Parathyroid adenoma (tissue), 2 donors: ENCODE results near the gene PTGS2.

Experiments
- H2AFZ ChIP-seq: fragments of 300-600 bp; sonication (generic); one replicate; pipeline ENCODE4 v1.7.0; 2017; ENCODE audit warnings: antibody characterized with exemption, mild to moderate bottlenecking
- H3K27ac ChIP-seq: fragments of 300-600 bp; sonication (generic); one replicate; pipeline ENCODE4 v1.7.0; 2017
- H3K27me3 ChIP-seq: fragments of 300-600 bp; sonication (generic); one replicate; pipeline ENCODE4 v1.7.0; 2017; ENCODE audit warnings: low read length; ENCODE audit not compliant: control insufficient read depth, insufficient read depth
- H3K36me3 ChIP-seq: fragments of 300-600 bp; sonication (generic); one replicate; pipeline ENCODE4 v1.7.0; 2017; ENCODE audit warnings: low read length; ENCODE audit not compliant: control insufficient read depth, insufficient read depth
- H3K4me1 ChIP-seq: fragments of 300-600 bp; sonication (generic); one replicate; pipeline ENCODE4 v1.7.0; 2017; ENCODE audit warnings: control low read depth
- H3K4me2 ChIP-seq: fragments of 300-600 bp; sonication (generic); one replicate; pipeline ENCODE4 v1.7.0; 2017; ENCODE audit warnings: low read length
- H3K4me3 ChIP-seq: fragments of 300-600 bp; sonication (generic); one replicate; pipeline ENCODE4 v1.7.0; 2017; ENCODE audit warnings: low read depth, low read length
- H3K79me2 ChIP-seq: fragments of 300-600 bp; sonication (generic); one replicate; pipeline ENCODE4 v1.7.0; 2017; ENCODE audit warnings: control low read depth
- H3K9ac ChIP-seq: fragments of 300-600 bp; sonication (generic); one replicate; pipeline ENCODE4 v1.7.0; 2017; ENCODE audit warnings: mild to moderate bottlenecking
- H3K9me3 ChIP-seq: fragments of 300-600 bp; sonication (generic); one replicate; pipeline ENCODE4 v1.7.0; 2017; ENCODE audit warnings: low read length; ENCODE audit not compliant: control insufficient read depth
- CTCF ChIP-seq: fragments of 300-600 bp; sonication (generic); IDR thresholded peaks from one replicate; pipeline ENCODE4 v1.7.0; 2017; ENCODE audit warnings: antibody characterized with exemption, mild to moderate bottlenecking
- donor health status: primary hyperparathyroidism.

PTGS2 gene

DNA sequence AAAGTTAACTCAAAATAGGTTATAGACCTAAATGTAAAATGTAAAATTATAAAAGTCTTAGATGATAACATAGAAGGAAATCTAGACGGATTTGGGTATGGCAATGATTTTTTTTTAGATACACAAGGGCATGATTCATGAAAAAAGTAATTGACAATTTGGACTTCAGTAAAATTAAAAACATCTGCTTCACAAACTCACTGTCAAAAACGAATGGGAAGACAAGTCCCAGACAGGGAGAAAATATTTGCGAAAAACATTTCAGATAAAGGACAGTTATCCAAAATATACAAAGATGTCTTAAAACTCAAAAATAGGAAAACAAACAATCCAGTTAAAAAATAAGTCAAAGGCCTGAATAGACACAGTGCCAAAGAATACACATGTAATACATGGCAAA is 9.7 kb upstream of the PTGS2 start:
- H3K4me3 ChIP-seq = no peak overlapping the region
- no peak overlapping the region for H3K9ac ChIP-seq
- no peak overlapping the region for H3K27ac ChIP-seq
- no peak overlapping the region for H2AFZ ChIP-seq
- no peak for TF ChIP-seq CTCF
- H3K4me2 ChIP-seq = no peak overlapping the region
- no peaks in the 10 kb centered on the region for H3K9me3 ChIP-seq
- H3K36me3 ChIP-seq = no peaks in the 10 kb centered on the region
- H3K4me1 ChIP-seq = no peaks in the 10 kb centered on the region
- no peaks in the 10 kb centered on the region for H3K79me2 ChIP-seq
- H3K27me3 ChIP-seq = no peaks in the 10 kb centered on the region

DNA sequence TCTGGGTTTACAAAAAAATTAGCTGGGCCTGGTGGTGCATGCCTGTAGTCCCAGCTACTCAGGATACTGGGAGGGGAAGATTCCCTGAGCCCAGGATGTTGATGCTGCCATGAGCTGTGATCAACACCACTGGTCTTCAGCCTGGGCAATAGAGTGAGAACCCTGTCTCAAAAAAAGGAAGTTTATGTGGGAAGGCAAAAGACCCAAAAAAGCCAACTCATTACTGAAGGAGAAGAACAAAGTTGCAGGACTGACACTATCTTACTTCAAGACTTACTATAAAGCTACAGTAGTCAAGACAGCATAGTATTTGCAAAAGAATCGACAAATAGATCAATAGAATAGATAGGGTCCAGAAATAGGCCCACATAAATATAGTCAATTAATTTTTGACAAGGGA is 9.2 kb upstream of the PTGS2 start:
- Histone ChIP-seq H3K27me3 (no peaks in the 10 kb centered on the region), H3K4me1 (no peaks in the 10 kb centered on the region), H3K36me3 (no peaks in the 10 kb centered on the region), H3K4me3 (no peak overlapping the region), H3K9ac (no peak overlapping the region), H2AFZ (no peak overlapping the region), H3K79me2 (no peaks in the 10 kb centered on the region), H3K27ac (no peak overlapping the region), H3K4me2 (no peak overlapping the region), H3K9me3 (no peaks in the 10 kb centered on the region)
- no peak for TF ChIP-seq CTCF

GRCh38 chr1:186683652-186684410 is 3.6 kb upstream of the PTGS2 start:
- H3K27me3 ChIP-seq = no peaks in the 10 kb centered on the region
- TF ChIP-seq CTCF = no peak

DNA sequence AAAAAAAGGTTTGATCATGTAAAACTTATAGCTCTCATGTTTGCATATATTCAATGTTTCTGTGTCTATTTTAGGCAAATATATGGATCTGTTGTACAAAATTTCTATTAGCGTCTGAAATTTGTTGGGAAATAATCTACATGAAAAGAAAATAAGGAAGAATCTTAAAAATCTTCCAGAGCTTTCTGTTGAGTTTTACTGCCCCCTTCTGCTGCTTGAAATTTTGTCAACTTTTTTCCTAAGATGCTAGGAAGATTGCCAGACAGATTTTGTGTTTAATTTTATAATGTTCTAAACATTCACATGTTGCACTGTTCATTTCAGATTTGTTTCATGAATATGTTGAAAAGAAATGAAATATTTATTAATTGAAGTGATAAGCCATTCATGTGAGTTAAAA is 2.5 kb upstream of the PTGS2 start:
- no peaks in the 10 kb centered on the region for H3K79me2 ChIP-seq
- no peak overlapping the region for H2AFZ ChIP-seq
- H3K4me2 ChIP-seq = peak overlapping the region; percentile 67
- H3K4me1 ChIP-seq = no peaks in the 10 kb centered on the region
- no peaks in the 10 kb centered on the region for H3K9me3 ChIP-seq
- no peaks in the 10 kb centered on the region for H3K36me3 ChIP-seq
- no peak overlapping the region for H3K9ac ChIP-seq
- H3K27ac ChIP-seq = no peak overlapping the region
- H3K27me3 ChIP-seq = no peaks in the 10 kb centered on the region
- peak overlapping the region; percentile 89 for H3K4me3 ChIP-seq
- no peak for TF ChIP-seq CTCF

More at GRCh38 chr1:186683652-186684410, 3.6 kb upstream of the PTGS2 start:
- Histone ChIP-seq H2AFZ (no peak overlapping the region), H3K9ac (no peak overlapping the region), H3K4me2 (no peak overlapping the region), H3K4me1 (no peaks in the 10 kb centered on the region), H3K9me3 (no peaks in the 10 kb centered on the region), H3K27ac (no peak overlapping the region), H3K36me3 (no peaks in the 10 kb centered on the region), H3K4me3 (no peak overlapping the region), H3K79me2 (no peaks in the 10 kb centered on the region)

GRCh38 chr1:186681801-186682200 is 1.6 kb upstream of the PTGS2 start:
- no peak overlapping the region for H3K27ac ChIP-seq
- H3K79me2 ChIP-seq = no peaks in the 10 kb centered on the region
- H3K4me2 ChIP-seq = peak overlapping the region; percentile 67
- H3K9ac ChIP-seq = no peak overlapping the region
- no peaks in the 10 kb centered on the region for H3K36me3 ChIP-seq
- no peaks in the 10 kb centered on the region for H3K9me3 ChIP-seq
- H2AFZ ChIP-seq = no peak overlapping the region
- TF ChIP-seq CTCF = no peak
- no peaks in the 10 kb centered on the region for H3K4me1 ChIP-seq
- no peaks in the 10 kb centered on the region for H3K27me3 ChIP-seq
- peak overlapping the region; percentile 89 for H3K4me3 ChIP-seq
